HG02759 (cell line): Measurements from ENCODE around the gene PCGF3.
"Not testable (repeated sequence)": the region's sequence is repeated elsewhere in the genome, so short reads cannot be mapped to it uniquely, and the experiment has no call there.

Source experiments
- ATAC-seq: cut with Tn5 transposase; IDR thresholded peaks from one replicate; pipeline ENCODE4 v1.9.1; 2021; ENCODE audit warnings: mild to moderate bottlenecking, moderate library complexity; ENCODE audit not compliant: unreplicated experiment

The PCGF3 gene

DNA sequence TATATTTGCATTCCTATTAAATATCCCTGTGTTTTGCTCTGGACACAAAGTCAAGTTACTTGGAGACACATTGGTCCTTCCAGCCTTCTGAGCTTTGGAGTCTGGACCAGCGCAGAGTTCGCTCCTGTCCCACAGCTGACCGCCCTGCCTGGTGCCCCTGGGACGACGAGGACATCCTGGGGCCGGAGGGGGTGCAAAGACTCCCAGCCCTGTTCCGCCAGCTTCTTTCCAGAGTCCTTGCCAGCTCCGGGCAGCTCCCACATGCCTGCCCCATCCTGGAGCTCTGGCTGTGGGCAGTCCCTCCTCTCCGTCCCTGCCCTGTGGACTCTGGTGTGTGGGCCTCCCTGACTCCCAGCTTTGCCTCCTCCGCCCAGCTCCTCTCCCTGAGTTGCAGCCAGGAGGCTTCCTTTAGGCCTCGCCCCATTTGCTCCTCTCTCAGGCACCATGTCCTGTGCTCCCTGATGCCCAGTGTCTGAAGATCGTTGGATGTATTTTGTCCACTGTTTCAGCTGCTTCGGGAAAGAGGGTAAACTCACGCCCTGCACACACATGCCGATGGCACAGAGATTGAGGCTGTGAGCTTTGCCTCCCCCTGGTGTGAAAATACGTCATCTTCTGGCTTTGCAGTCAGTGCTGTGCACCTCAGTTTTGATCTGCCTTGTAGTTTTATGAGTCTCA, 4.9 kb upstream of the PCGF3 start:
- no peak for ATAC-seq

DNA sequence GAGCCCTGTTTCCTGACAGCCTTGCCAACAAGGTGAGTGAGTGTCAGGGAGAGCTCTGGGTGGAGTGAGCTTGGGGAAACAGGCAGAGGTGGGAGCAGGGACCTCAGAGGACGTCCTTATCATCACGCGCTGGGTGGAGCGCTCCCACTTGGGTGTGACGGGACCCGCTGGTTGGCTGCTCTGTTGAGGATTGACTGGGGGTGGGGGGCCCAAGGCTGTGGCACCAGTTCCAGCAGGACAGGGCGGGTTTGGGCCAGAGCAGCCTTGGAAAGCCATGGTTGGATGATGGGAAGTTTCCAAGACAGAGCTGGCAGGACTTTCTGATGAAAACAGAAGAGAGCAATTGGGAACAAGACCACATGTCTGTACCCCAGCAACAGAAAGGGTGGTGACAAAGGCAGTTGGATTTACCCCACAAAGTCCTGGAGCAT, 3.0 kb upstream of the PCGF3 start:
- ATAC-seq: no peak

DNA sequence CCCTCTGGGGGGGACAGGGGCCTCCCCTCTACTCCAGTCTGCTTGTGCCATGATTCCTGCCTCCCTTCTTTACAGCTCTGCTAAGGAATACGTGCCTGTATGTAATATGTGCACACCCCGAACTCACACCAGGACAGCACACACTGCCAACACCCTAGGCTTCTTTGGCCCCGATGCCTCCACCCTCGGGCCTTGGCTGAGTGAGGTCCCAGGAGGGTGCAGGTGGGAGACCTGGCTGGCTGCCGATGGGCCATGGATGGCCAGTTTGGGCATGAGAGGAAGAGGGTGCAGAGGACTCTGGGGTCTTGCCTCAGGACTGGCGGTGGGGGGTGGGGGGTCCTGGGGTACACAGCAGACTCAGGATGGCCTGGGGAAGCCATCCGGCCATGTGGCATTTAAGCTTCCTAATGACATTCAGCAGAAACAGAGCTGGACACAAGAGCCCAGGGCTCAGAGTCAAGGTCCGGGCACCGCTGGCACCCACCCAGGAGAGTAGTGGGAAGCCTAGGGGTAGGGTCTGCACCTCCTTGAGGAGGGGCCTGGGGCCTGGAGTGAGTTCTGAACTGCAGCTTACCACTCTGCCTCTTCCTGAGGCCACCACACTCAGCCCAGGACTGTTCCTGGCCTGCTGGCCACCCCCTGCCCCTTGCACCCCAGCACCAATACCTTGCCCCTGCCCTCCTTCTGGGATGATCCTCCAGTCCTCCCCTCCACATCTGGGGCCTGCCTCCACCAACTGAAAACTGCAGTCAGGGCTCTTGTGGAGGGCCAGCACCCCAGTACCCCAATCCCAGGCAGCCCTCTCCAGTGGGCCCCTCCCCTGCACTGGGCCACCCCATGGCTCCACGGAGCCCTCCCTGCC, 2.1 kb upstream of the PCGF3 start:
- no peak for ATAC-seq

DNA sequence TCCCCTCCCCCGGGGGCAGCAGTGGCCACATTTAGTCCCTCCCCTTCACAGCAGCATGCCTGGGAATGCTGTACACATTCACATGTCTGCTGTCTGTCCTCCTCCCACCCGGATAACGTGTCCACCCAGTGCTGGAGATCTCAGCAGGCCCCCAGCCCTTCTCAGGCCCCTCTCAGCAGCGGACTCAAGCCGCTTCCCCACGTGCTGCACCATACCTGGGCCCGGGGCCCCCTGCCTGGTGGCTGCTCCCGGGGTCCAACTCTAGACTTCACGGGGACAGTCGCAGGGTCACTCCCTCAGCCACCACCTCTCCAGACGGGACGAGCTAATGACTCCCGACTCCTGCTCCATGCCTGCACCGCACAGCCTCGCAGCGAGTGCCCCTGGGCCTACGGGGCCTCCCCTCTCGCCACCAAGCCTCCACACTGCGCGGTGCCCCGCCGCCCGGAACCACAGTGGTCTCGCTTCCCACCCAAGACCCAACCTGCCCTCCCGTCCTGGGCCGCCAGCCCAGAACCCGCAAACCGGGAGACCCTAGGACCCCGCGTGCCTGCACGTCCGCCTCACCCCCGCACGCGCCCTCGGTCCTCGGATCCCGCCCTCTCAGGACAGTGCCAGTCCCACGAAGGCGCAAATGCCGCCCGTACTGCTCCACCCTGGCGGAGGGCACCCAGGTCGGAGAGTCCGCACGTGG, 1.3 kb upstream of the PCGF3 start:
- ATAC-seq: no peak

DNA sequence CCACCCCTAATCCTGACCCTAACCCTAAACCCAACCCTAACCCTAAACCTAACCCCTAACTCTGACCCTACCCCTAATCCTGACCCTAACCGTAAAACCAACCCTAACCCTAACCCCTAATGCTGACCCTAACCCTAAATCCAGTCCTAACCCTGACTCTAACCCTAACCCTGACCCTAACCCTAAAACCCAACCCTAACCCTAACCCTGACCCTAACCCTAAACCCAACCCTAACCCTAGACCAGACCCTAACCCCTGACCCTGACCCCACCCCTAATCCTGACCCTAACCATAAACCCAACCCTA, 708 bp upstream of the PCGF3 start:
- ATAC-seq: no peak

DNA sequence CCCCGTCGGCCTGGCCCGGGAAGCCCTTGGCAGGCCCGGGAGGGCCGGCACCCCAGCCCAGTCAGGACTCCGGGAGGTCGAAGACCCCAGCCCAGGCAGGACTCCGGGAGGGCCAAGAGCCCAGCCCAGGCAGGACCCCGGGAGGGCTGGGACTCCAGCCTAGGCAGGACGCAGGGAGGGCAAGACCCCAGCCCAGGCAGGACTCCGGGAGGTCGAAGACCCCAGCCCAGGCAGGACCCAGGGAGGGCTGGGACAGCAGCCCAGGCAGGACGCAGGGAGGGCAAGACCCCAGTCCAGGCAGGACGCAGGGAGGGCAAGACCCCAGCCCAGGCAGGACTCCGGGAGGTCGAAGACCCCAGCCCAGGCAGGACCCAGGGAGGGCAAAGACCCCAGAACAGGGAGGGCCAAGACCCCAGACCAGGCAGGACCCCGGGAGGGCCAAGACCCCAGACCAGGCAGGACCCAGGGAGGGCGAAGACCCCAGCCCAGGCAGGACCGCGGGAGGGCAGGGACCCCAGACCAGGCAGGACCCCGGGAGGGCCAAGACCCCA, 526 bp downstream of the PCGF3 start:
- not testable (repeated sequence) for ATAC-seq

DNA sequence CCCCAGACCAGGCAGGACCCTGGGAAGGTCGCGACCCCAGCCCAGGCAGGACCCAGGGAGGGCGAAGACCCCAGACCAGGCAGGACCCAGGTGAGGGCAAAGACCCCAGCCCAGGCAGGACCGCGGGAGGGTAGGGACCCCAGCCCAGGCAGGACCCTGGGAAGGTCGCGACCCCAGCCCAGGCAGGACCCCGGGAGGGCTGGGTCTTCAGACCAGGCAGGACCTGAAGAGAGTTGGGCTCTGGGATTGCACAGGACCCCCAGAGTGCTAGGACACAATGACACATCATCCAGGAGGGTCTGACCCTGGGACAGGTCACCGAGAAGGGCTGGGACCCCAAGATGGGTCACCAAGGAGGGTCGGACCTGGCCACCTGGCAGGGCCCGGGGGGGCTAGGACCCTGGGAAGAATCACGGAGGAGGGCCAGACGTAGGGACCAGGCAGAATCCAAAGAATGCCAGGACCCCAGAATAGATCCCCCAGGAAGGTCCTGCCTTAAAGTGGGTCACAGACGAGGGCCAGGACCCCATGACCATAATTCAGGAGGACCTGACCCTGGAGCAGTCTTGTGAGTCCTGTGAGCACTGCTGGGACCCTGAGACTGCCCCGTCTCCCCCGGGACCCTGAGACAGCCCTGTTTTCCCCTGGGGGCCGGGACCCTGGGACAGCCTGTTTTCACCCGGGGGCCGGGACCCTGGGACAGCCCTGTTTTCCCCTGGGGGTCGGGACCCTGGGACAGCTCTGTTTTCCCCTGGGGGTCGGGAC, 1.4 kb downstream of the PCGF3 start:
- ATAC-seq: no peak

DNA sequence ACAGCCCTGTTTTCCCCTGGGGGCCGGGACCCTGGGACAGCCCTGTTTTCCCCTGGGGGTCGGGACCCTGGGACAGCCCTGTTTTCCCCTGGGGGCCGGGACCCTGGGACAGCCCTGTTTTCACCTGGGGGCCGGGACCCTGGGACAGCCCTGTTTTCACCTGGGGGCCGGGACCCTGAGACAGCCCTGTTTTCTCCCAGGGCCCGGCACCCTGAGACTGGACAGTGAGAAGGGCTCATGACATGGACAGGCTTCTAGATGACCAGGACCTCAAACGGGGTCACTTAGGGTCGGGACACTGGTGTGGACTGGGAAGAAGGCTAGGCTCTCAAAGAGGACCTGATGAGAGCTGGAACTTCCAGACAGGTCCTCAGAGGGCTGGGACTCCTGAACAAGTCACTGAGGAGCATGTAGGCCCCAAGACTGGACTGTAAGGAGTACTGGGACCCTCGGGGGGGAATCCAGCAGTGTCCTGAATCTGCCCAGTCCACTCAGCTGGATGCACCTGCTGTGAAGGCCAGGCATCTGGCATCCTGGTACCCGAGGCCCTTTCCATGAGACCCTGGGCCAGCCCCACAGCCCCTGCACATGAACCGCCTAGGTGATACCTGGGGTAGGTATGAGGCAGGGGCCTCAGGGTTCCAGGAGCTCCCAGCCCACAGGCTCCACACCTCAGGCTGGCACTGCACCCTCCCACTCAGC, 2.4 kb downstream of the PCGF3 start:
- ATAC-seq: no peak

DNA sequence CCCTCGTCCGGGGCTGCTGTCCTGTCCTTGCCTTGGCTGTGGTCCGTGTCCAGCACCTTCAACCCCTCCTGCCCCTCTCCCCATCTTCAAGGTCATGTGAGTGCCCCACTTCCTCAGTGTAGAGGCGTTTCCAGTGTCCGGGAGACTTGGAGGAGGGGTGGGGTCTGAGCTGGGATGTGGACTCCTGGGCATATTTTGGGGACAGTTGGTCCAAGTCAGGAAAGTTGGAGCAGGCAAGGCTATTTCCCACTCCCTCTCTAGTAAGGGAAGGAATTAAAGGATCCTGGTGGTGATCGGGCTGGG, 3.0 kb downstream of the PCGF3 start:
- ATAC-seq: no peak

DNA sequence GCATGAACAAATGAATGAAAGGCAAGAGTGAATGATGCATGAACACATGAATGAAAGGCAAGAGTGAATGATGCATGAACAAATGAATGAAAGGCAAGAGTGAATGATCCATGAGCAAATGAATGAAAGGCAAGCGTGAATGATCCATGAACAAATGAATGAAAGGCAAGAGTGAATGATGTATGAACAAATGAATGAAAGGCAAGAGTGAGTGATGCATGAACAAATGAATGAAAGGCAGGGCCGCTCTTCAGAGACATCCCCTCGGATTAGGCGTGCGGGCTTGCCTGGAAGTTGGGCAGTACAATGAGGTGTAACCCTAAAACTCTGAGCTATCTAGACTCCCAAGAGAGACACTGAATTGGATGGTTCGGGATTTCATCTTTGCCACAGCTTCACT, 3.7 kb downstream of the PCGF3 start:
- no peak for ATAC-seq

DNA sequence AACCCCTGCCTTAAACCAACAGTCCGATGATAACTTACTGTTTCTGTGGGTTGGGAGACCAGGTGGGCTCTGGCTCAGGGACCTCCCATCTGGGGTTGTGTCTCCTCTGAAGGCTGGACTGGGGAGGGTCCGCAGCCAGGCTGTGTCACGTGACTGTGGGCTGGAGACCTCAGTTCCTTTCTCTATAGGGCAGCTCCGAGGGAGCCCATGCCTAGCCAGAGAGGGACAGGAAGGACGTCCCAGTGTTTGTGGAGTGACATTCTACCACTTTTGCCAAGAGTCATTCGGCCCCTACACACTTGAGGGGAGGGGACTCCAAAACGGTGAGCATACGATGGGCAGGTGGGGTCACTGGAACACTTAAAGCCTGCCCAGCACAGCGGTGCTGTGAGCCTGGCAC, 4.5 kb downstream of the PCGF3 start:
- ATAC-seq: no peak

DNA sequence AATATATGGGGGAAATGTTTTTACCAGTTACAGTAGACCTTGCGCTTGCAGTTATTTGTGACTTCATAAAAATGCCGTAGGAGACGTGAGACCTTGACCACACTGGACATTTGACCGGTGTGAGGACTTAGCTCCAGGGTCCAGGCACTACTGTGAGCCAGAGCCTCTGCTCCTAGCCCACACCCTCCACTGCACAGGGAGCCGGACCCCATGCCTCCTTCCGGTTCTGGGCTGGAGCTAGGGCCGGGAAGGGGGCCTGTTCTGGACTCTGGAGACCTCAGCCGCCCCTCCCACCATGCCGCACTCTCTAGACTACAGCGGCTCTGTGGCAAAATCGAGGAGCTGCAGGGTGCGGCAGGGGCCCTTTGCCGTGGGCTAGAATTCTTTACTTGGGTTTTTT, 5.3 kb downstream of the PCGF3 start:
- ATAC-seq: no peak

DNA sequence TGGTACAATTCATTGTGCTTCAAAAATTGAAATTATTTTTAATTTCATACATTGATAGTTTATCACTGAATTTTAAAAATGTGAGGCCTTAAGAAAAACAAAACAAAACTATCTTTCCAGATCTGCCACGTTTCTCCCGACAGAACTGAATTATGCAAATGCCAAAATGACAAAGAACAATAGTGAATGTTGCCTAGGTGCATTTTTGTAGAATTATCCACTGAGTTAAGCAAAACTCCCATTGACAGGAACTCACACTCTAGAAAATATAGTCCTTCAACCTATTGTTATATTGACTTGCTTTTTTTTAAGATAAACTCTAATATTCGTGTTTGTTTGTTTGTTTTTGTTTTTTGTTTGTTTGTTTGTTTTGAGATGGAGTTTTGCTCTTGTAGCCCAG, 6.5 kb downstream of the PCGF3 start:
- no peak for ATAC-seq

DNA sequence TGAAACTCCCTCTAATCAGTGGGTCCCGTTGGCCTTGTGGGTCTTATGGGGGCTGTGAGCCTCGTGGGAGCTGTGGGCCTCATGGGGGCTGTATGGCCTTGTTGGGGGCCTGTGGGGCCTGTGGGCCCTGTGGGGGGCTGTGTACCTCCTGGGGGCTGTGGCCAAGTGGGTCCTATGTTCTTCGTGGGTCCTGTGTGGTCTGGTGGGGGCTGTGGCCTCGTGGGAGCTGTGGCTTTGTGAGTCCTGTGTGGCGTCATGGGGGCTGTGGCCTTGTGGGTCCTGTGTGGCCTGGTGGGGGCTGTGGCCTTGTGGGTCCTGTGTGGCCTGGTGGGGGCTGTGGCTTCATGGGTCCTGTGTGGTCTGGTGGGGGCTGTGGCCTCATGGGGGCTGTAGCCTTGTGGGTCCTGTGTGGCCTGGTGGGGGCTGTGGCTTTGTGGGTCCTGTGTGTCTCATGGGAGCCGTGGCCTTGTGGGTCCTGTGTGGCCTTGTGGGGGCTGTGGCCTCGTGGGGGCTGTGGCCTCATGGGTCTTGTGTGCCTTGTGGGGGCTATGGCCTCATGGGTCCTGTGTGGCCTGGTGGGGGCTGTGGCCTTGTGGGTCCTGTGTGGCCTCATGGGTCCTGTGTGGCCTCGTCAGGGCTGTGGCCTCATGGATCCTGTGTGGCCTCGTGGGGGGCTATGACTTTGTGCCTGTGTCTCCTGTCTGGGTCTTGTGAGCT, 7.4 kb downstream of the PCGF3 start:
- ATAC-seq: no peak

DNA sequence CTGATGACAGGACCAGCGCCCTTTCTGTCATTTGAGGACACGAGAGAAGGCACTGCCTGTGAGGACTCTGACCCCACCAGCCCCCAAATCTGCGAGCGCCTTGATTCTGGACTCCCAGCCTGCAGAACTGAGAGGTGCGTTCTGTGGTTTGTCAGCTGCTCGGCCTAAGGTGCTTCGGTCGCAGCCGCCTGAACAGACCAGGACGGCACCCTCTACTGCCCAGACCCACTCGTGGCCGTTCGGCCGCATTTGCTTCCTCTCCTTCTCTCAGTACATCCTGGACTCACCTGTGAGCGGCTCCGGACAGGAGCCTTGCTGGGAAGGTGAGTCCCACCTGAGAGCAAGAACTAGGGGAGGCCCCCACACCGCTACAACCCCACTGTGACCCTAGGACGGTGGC, 8.5 kb downstream of the PCGF3 start:
- ATAC-seq: no peak

DNA sequence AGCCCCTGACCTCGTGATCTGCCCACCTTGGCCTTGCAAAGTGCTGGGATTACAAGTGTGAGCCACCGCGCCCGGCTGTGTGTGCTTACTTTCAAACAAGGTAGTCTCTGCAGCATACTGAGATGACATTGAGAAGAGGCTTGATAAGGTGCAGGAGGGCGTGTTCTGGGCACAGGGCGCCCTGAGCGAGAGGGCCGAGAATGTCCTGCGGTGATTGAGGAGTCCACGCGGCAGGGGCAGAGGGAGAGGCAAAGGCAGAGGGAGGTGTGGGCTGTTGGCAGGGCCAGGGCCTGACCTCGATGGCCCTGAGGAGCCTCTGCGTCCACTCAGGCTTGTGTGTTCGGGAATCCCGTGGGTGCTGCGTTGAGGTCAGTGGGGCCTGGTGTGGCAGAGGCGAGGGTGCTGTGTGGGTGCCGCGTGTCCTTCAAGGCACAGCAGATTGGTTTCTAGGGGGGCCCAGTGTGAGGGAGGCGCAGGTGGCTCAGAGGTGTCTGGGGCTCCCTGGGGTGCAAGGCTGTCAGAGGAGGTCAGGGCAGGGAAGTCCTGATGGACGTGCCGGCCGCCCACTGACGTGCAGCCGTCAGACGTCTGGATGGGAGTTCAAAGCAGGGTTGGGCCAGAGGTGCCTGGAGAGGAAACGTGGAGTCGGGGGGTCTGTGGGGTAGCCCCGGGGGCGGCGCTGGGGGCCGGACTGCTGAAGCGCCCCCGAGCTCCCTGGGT, 12.1 kb downstream of the PCGF3 start:
- no peak for ATAC-seq

DNA sequence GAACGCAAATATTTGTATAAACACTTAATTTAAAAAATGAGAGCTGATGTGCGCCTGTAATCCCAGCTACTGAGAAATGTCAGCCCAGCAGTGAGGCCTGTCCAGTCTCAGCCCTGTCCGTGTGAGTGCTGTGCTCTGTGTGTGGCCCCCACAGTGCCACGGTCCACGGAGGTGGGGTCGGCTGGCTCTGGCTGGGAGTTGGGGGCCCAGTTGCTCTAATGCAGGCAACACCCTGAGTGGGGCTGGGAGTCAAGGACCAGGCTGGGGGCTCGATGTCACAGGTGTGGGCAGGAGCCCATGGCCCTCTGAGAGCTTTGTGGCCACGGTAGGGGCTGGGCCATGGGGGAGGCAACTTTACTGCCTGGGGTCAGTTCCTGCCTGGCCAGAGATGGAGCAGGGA, 12.8 kb downstream of the PCGF3 start:
- ATAC-seq: no peak

DNA sequence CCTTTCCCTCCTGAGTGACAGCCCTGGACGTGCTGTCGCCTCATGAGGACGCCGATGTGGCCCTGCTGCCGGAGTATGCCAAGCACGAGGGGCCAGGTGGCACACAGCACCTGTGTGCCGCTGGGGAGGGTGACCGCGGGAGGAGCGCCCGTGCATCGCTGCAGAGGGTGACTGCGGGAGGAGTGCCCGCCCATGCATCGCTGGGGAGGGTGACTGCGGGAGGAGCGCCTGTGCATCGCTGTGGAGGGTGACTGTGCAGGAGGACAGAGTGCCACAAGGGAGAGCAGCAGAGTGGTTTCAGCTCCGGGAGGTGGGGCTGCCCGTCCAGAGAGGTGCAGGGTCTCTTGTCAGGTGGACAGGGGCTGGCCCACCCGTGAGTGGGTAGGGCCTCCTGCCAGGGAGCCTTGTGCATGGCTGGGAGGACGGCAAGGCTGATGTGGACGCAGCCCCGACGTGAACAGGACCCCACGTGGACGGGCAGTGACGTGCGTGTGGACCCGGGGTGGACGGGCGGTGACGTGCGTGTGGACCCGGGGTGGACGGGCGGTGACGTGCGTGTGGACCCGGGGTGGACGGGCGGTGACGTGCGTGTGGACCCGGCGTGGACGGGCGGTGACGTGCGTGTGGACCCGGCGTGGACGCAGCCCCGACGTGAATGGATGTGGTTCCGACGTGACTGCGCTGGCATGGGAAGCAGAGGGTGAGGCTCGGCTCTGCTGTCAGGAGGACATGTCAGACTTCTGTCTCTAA, 14.7 kb downstream of the PCGF3 start:
- ATAC-seq: no peak
